WTC11 (cell line): ENCODE measurements around the gene TBC1D4. TPM values are rescaled to one million over a fixed set of nuclear protein-coding genes. Genes with fewer than 3 reads are reported as not detected.

Experiments used
- ATAC-seq: fragments of 200-7000 bp; cut with Tn5 transposase; 2 replicates; pipeline ENCODE4 v1.10.0; 2021; ENCODE audit warnings: mild to moderate bottlenecking, moderate library complexity
- CTCF ChIA-PET: fragments of 300-600 bp; sonication (Branson Sonifier 250); formaldehyde crosslinking; loops from one replicate; lab custom pipeline; 2021; ENCODE audit warnings: antibody characterized with exemption; lab: Charles Lee
- POLR2A ChIA-PET: fragments of 350-600 bp; sonication (Branson Sonifier 250); formaldehyde crosslinking; loops from one replicate; lab custom pipeline; 2021; ENCODE audit warnings: antibody characterized with exemption; lab: Charles Lee
- DNase-seq: peaks from one replicate; pipeline ENCODE4 v3.0.0; 2021; ENCODE audit warnings: low spot score
- H3K27ac Mint-ChIP-seq: 2 replicates; pipeline ENCODE4 v1.8.0; 2021; ENCODE audit warnings: mixed read lengths
- H3K27me3 Mint-ChIP-seq: 2 replicates; pipeline ENCODE4 v1.8.0; 2021; ENCODE audit warnings: low read depth, mild to moderate bottlenecking, moderate library complexity, mixed read lengths
- H3K36me3 Mint-ChIP-seq: 2 replicates; pipeline ENCODE4 v1.8.0; 2021; ENCODE audit warnings: mixed read lengths
- H3K4me1 Mint-ChIP-seq: 2 replicates; pipeline ENCODE4 v1.8.0; 2022; ENCODE audit warnings: mixed read lengths
- H3K4me3 Mint-ChIP-seq: 2 replicates; pipeline ENCODE4 v1.8.0; 2021; ENCODE audit warnings: mild to moderate bottlenecking, moderate library complexity, mixed read lengths
- H3K9me3 Mint-ChIP-seq: 2 replicates; pipeline ENCODE4 v1.8.0; 2021; ENCODE audit warnings: mixed read lengths
- FOXK1 ChIP-seq: sonication (generic); formaldehyde crosslinking; IDR thresholded peaks from 2 replicates; pipeline ENCODE4 v1.8.0; 2022; ENCODE audit warnings: mild to moderate bottlenecking, moderate library complexity, missing genetic modification reagents
- HMGA2 ChIP-seq: fragments of 250-450 bp; sonication (Bioruptor Pico); IDR thresholded peaks from 2 replicates; pipeline ENCODE4 v1.4.0; 2021; ENCODE audit warnings: mild to moderate bottlenecking, moderate library complexity
- IRF2 ChIP-seq: sonication (generic); formaldehyde crosslinking; IDR thresholded peaks from 2 replicates; pipeline ENCODE4 v1.8.0; 2022; ENCODE audit warnings: low read depth, missing genetic modification reagents, borderline replicate concordance
- JAZF1 ChIP-seq: fragments of 250-450 bp; sonication (Bioruptor Pico); IDR thresholded peaks from 2 replicates; pipeline ENCODE4 v1.9.0; 2021; ENCODE audit warnings: moderate library complexity, mild to moderate bottlenecking, inconsistent platforms
- MXD4 ChIP-seq: fragments of 250-450 bp; sonication (Bioruptor Pico); IDR thresholded peaks from 2 replicates; pipeline ENCODE4 v1.8.0; 2021; ENCODE audit warnings: mild to moderate bottlenecking, moderate library complexity, borderline replicate concordance
- NR3C1 ChIP-seq: sonication (generic); formaldehyde crosslinking; conservative IDR thresholded peaks from 2 replicates; pipeline ENCODE4 v1.8.1; 2023; ENCODE audit warnings: low read depth, mild to moderate bottlenecking, missing genetic modification reagents
- OVOL2 ChIP-seq: fragments of 250-450 bp; sonication (Bioruptor Pico); IDR thresholded peaks from 2 replicates; pipeline ENCODE4 v1.9.0; 2021; ENCODE audit warnings: mild to moderate bottlenecking, borderline replicate concordance
- RORB ChIP-seq: fragments of 250-450 bp; sonication (Bioruptor Pico); IDR thresholded peaks from 2 replicates; pipeline ENCODE4 v1.9.0; 2021; ENCODE audit warnings: mild to moderate bottlenecking
- TP53 ChIP-seq: sonication (generic); formaldehyde crosslinking; IDR thresholded peaks from 2 replicates; pipeline ENCODE4 v1.8.1; 2023; ENCODE audit warnings: mild to moderate bottlenecking, missing genetic modification reagents
- ZBTB21 ChIP-seq: sonication (generic); formaldehyde crosslinking; IDR thresholded peaks from 2 replicates; pipeline ENCODE4 v1.8.1; 2023; ENCODE audit warnings: mild to moderate bottlenecking, missing genetic modification reagents, borderline replicate concordance
- ZNF121 ChIP-seq: sonication (generic); formaldehyde crosslinking; IDR thresholded peaks from 2 replicates; pipeline ENCODE4 v1.8.0; 2023; ENCODE audit warnings: missing genetic modification reagents
- total RNA-seq: library from RNA; stranded (reverse); gene quantifications from 3 replicates; pipeline ENCODE4 v1.2.3, GENCODE V29; 2021
- TF ChIP-seq, protein P1 (sequence below): sonication (generic); formaldehyde crosslinking; IDR thresholded peaks from 2 replicates; pipeline ENCODE4 v1.8.0; 2023; ENCODE audit warnings: mild to moderate bottlenecking, missing genetic modification reagents
- TF ChIP-seq, protein P2 (sequence below): sonication (generic); formaldehyde crosslinking; IDR thresholded peaks from 2 replicates; pipeline ENCODE4 v1.8.0; 2022; ENCODE audit warnings: missing genetic modification reagents
- TF ChIP-seq, protein P3 (sequence below): sonication (generic); formaldehyde crosslinking; IDR thresholded peaks from 2 replicates; pipeline ENCODE4 v1.8.1; 2022; ENCODE audit warnings: low read depth, mild to moderate bottlenecking, moderate library complexity, missing genetic modification reagents, borderline replicate concordance
- TF ChIP-seq, protein P4 (sequence below): sonication (generic); formaldehyde crosslinking; IDR thresholded peaks from 2 replicates; pipeline ENCODE4 v1.8.1; 2022; ENCODE audit warnings: mild to moderate bottlenecking, missing genetic modification reagents, moderate library complexity, borderline replicate concordance
- TF ChIP-seq, protein P5 (sequence below): sonication (generic); formaldehyde crosslinking; IDR thresholded peaks from 2 replicates; pipeline ENCODE4 v1.8.0; 2023; ENCODE audit warnings: missing genetic modification reagents, mild to moderate bottlenecking, borderline replicate concordance

The TBC1D4 gene
- total RNA-seq, 1 experiment from 2014 or later: 37.1 TPM

DNA sequence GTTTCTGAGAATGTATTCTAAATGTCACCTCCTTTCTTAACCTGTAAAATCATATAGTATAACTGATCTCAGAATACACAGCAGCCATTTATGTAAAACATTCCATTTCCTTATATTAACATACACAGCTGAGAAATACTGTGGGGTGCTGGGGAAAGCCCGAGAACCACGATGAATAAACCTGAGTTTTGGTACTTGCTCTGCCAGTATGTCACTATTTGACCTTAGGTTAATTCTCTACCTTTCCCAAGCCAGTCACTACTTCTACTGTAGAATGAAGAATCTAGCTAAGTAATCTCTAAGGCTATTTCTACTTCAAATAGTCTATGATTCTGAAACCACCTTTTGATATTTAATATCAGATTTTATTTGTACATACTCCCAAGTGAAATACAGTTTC is 173.7 kb downstream of the TBC1D4 start:
- ChIA-PET CTCF (no interaction called here), POLR2A (no interaction called here)
- Mint-ChIP-seq H3K9me3 (no peaks in the 10 kb centered on the region), H3K27me3 (no peaks in the 10 kb centered on the region), H3K4me1 (peaks cover 8% of the 10 kb centered on the region), H3K27ac (no peak overlapping the region), H3K4me3 (no peak overlapping the region), H3K36me3 (peaks cover 29% of the 10 kb centered on the region)
- DNase-seq (no peak), ATAC-seq (no peak)
- TF ChIP-seq, protein P1, sequence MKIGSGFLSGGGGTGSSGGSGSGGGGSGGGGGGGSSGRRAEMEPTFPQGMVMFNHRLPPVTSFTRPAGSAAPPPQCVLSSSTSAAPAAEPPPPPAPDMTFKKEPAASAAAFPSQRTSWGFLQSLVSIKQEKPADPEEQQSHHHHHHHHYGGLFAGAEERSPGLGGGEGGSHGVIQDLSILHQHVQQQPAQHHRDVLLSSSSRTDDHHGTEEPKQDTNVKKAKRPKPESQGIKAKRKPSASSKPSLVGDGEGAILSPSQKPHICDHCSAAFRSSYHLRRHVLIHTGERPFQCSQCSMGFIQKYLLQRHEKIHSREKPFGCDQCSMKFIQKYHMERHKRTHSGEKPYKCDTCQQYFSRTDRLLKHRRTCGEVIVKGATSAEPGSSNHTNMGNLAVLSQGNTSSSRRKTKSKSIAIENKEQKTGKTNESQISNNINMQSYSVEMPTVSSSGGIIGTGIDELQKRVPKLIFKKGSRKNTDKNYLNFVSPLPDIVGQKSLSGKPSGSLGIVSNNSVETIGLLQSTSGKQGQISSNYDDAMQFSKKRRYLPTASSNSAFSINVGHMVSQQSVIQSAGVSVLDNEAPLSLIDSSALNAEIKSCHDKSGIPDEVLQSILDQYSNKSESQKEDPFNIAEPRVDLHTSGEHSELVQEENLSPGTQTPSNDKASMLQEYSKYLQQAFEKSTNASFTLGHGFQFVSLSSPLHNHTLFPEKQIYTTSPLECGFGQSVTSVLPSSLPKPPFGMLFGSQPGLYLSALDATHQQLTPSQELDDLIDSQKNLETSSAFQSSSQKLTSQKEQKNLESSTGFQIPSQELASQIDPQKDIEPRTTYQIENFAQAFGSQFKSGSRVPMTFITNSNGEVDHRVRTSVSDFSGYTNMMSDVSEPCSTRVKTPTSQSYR (CRISPR knock-in tag): no peak
- TF ChIP-seq NR3C1: no peak
- TF ChIP-seq, protein P2, sequence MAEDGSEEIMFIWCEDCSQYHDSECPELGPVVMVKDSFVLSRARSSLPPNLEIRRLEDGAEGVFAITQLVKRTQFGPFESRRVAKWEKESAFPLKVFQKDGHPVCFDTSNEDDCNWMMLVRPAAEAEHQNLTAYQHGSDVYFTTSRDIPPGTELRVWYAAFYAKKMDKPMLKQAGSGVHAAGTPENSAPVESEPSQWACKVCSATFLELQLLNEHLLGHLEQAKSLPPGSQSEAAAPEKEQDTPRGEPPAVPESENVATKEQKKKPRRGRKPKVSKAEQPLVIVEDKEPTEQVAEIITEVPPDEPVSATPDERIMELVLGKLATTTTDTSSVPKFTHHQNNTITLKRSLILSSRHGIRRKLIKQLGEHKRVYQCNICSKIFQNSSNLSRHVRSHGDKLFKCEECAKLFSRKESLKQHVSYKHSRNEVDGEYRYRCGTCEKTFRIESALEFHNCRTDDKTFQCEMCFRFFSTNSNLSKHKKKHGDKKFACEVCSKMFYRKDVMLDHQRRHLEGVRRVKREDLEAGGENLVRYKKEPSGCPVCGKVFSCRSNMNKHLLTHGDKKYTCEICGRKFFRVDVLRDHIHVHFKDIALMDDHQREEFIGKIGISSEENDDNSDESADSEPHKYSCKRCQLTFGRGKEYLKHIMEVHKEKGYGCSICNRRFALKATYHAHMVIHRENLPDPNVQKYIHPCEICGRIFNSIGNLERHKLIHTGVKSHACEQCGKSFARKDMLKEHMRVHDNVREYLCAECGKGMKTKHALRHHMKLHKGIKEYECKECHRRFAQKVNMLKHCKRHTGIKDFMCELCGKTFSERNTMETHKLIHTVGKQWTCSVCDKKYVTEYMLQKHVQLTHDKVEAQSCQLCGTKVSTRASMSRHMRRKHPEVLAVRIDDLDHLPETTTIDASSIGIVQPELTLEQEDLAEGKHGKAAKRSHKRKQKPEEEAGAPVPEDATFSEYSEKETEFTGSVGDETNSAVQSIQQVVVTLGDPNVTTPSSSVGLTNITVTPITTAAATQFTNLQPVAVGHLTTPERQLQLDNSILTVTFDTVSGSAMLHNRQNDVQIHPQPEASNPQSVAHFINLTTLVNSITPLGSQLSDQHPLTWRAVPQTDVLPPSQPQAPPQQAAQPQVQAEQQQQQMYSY (CRISPR knock-in tag): no peak
- TF ChIP-seq HMGA2: no peak
- TF ChIP-seq MXD4 (CRISPR knock-in tag): no peak
- TF ChIP-seq, protein P3, sequence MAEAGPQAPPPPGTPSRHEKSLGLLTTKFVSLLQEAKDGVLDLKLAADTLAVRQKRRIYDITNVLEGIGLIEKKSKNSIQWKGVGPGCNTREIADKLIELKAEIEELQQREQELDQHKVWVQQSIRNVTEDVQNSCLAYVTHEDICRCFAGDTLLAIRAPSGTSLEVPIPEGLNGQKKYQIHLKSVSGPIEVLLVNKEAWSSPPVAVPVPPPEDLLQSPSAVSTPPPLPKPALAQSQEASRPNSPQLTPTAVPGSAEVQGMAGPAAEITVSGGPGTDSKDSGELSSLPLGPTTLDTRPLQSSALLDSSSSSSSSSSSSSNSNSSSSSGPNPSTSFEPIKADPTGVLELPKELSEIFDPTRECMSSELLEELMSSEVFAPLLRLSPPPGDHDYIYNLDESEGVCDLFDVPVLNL: no peak
- no peak for TF ChIP-seq OVOL2 (CRISPR knock-in tag)
- TF ChIP-seq, protein P4, sequence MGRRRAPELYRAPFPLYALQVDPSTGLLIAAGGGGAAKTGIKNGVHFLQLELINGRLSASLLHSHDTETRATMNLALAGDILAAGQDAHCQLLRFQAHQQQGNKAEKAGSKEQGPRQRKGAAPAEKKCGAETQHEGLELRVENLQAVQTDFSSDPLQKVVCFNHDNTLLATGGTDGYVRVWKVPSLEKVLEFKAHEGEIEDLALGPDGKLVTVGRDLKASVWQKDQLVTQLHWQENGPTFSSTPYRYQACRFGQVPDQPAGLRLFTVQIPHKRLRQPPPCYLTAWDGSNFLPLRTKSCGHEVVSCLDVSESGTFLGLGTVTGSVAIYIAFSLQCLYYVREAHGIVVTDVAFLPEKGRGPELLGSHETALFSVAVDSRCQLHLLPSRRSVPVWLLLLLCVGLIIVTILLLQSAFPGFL (CRISPR knock-in tag): no peak

DNA sequence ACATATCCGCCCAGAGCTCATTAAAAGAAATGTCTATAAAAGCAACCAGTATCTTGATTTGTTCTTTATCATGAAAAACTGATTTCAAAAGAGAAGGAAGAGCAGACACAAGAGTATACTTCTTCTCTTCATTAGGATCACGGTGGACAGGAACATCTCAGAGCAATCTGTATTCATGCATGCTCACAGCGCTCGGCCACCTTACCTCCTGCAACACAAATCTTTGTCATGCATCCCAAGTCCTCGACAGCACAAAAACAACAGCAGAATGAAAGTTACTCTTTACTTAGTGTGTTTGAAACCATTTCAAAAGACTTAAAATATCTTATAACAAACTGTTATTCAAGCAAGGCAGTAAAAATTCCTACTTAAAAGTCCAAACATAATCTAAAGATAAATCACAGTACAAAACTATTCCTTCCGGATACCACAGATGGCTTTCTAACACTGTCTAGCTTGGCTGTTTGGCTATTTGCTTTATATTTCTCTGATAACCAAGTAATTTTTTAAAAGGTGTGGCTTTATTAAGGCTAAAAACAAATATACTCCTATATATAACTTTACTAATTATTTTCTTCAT is 174.5 kb downstream of the TBC1D4 start:
- Mint-ChIP-seq H3K27ac (0 out of 2 replicates have a peak overlapping the region, but pooled peaks have one; percentile 47), H3K4me3 (no peak overlapping the region), H3K4me1 (peaks cover 8% of the 10 kb centered on the region), H3K27me3 (no peaks in the 10 kb centered on the region), H3K36me3 (peaks cover 25% of the 10 kb centered on the region), H3K9me3 (no peaks in the 10 kb centered on the region)
- POLR2A ChIA-PET: no interaction called here
- TF ChIP-seq TP53 (CRISPR knock-in tag) (no peak), ZNF121 (CRISPR knock-in tag) (no peak), ZBTB21 (CRISPR knock-in tag) (no peak), JAZF1 (CRISPR knock-in tag) (no peak), RORB (CRISPR knock-in tag) (no peak), FOXK1 (no peak), IRF2 (no peak)
- TF ChIP-seq, protein P5, sequence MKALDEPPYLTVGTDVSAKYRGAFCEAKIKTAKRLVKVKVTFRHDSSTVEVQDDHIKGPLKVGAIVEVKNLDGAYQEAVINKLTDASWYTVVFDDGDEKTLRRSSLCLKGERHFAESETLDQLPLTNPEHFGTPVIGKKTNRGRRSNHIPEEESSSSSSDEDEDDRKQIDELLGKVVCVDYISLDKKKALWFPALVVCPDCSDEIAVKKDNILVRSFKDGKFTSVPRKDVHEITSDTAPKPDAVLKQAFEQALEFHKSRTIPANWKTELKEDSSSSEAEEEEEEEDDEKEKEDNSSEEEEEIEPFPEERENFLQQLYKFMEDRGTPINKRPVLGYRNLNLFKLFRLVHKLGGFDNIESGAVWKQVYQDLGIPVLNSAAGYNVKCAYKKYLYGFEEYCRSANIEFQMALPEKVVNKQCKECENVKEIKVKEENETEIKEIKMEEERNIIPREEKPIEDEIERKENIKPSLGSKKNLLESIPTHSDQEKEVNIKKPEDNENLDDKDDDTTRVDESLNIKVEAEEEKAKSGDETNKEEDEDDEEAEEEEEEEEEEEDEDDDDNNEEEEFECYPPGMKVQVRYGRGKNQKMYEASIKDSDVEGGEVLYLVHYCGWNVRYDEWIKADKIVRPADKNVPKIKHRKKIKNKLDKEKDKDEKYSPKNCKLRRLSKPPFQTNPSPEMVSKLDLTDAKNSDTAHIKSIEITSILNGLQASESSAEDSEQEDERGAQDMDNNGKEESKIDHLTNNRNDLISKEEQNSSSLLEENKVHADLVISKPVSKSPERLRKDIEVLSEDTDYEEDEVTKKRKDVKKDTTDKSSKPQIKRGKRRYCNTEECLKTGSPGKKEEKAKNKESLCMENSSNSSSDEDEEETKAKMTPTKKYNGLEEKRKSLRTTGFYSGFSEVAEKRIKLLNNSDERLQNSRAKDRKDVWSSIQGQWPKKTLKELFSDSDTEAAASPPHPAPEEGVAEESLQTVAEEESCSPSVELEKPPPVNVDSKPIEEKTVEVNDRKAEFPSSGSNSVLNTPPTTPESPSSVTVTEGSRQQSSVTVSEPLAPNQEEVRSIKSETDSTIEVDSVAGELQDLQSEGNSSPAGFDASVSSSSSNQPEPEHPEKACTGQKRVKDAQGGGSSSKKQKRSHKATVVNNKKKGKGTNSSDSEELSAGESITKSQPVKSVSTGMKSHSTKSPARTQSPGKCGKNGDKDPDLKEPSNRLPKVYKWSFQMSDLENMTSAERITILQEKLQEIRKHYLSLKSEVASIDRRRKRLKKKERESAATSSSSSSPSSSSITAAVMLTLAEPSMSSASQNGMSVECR (CRISPR knock-in tag): no peak
- CTCF ChIA-PET: no interaction called here
- ATAC-seq (peak; percentile 51; the same call in 1 of the 2 replicates), DNase-seq (no peak)
